Activated T-helper 1 cell treated with anti-CD3 and anti-CD28 coated beads, Interleukin-12 subunit alpha, Interleukin-12 subunit beta, Interleukin-2, Interleukin-4 antibody, amounts not matched to agents 30 ng/mL and 10 ng/mL and 1 ng/mL, durations not matched to agents 14 hours and 24 hours and 36 hours (primary cell): Measurements from ENCODE around the gene LRP2. TPM values are rescaled to one million over a fixed set of nuclear protein-coding genes. Genes with fewer than 3 reads are reported as not detected.

Experiments
- DNase-seq: peaks from one replicate; pipeline ENCODE4 v3.0.0; 2021; ENCODE audit warnings: low spot score
- H3K27ac Mint-ChIP-seq: one replicate; pipeline ENCODE4 v1.8.0; 2021; ENCODE audit warnings: mild to moderate bottlenecking, mixed read lengths
- H3K27me3 Mint-ChIP-seq: one replicate; pipeline ENCODE4 v1.8.0; 2022; ENCODE audit warnings: mild to moderate bottlenecking, moderate library complexity, mixed read lengths; ENCODE audit not compliant: insufficient read depth
- H3K36me3 Mint-ChIP-seq: one replicate; pipeline ENCODE4 v1.8.0; 2021; ENCODE audit warnings: low read depth, mixed read lengths
- H3K4me1 Mint-ChIP-seq: one replicate; pipeline ENCODE4 v1.8.0; 2021; ENCODE audit warnings: low read depth, mixed read lengths
- H3K4me3 Mint-ChIP-seq: one replicate; pipeline ENCODE4 v1.8.0; 2021; ENCODE audit warnings: mild to moderate bottlenecking, moderate library complexity, mixed read lengths
- H3K9me3 Mint-ChIP-seq: one replicate; pipeline ENCODE4 v1.8.0; 2021; ENCODE audit warnings: mixed read lengths
- intact Hi-C: fragments of 100-400 bp; cut with micrococcal nuclease; formaldehyde crosslinking; loops from one replicate; pipeline ENCODE4 v1.15.1; 2024
- total RNA-seq: library from RNA; stranded (reverse); gene quantifications from 2 replicates; pipeline ENCODE4 v1.2.3, GENCODE V29; 2022

LRP2 gene
- total RNA-seq, 1 donor from 2014 or later: 0.05 TPM

- peaks cover 9% of the 10 kb centered on the region for H3K36me3 Mint-ChIP-seq
- no peak for DNase-seq
- H3K4me3 Mint-ChIP-seq: no peak overlapping the region
These were observed 254.0 kb downstream of the LRP2 start for GRCh38 chr2:169108099-169108884.

GRCh38 chr2:169107645-169108044 lies 254.7 kb downstream of the LRP2 start:
- H3K36me3 Mint-ChIP-seq: peaks cover 10% of the 10 kb centered on the region
- H3K27ac Mint-ChIP-seq: peak overlapping the region; percentile 8
- no peaks in the 10 kb centered on the region for H3K9me3 Mint-ChIP-seq
- peak overlapping the region; percentile 37 for H3K4me3 Mint-ChIP-seq
- DNase-seq: peak; percentile 42
- H3K4me1 Mint-ChIP-seq: peaks cover 69% of the 10 kb centered on the region
- intact Hi-C loops: loop anchor here (5.0 kb wide), 4 partner anchors 35 to 715 kb away; partner anchors contain the start of genes LRP2 and METTL5
- no peaks in the 10 kb centered on the region for H3K27me3 Mint-ChIP-seq

More at GRCh38 chr2:169108099-169108884, 254.0 kb downstream of the LRP2 start:
- intact Hi-C loops: loop anchor here (5.0 kb wide), 4 partner anchors 36 to 714 kb away; partner anchors contain the start of genes LRP2 and METTL5
- Mint-ChIP-seq H3K9me3 (no peaks in the 10 kb centered on the region), H3K27me3 (no peaks in the 10 kb centered on the region), H3K27ac (peak overlapping the region; percentile 7), H3K4me1 (peaks cover 66% of the 10 kb centered on the region)

- Mint-ChIP-seq H3K4me1 (peaks cover 69% of the 10 kb centered on the region), H3K4me3 (peak overlapping the region; percentile 23), H3K36me3 (peaks cover 10% of the 10 kb centered on the region), H3K27ac (peak overlapping the region; percentile 27), H3K27me3 (no peaks in the 10 kb centered on the region), H3K9me3 (no peaks in the 10 kb centered on the region)
- no peak for DNase-seq
- intact Hi-C loops: loop anchor here (5.0 kb wide), 4 partner anchors 35 to 715 kb away; partner anchors contain the start of genes LRP2 and METTL5
These were observed 255.5 kb downstream of the LRP2 start for GRCh38 chr2:169106563-169107545.

GRCh38 chr2:169106134-169106533 lies 256.2 kb downstream of the LRP2 start:
- DNase-seq: no peak
- Mint-ChIP-seq H3K4me1 (peaks cover 69% of the 10 kb centered on the region), H3K4me3 (peak overlapping the region; percentile 23), H3K36me3 (peaks cover 10% of the 10 kb centered on the region), H3K27ac (peak overlapping the region; percentile 27), H3K9me3 (no peaks in the 10 kb centered on the region), H3K27me3 (peaks cover 2% of the 10 kb centered on the region)
- intact Hi-C loops: loop anchor here (5.0 kb wide), 4 partner anchors 34 to 716 kb away; partner anchors contain the start of genes LRP2 and METTL5

- DNase-seq: no peak
- Mint-ChIP-seq H3K27me3 (peaks cover 2% of the 10 kb centered on the region), H3K4me1 (peaks cover 69% of the 10 kb centered on the region), H3K36me3 (peaks cover 10% of the 10 kb centered on the region), H3K9me3 (no peaks in the 10 kb centered on the region), H3K27ac (no peak overlapping the region), H3K4me3 (peak overlapping the region; percentile 15)
- intact Hi-C loops: loop anchor here (5.0 kb wide), 4 partner anchors 33 to 717 kb away; partner anchors contain the start of genes LRP2 and METTL5
These were observed 256.9 kb downstream of the LRP2 start for GRCh38 chr2:169105476-169105875.

- Mint-ChIP-seq H3K27ac (no peak overlapping the region), H3K4me1 (peaks cover 67% of the 10 kb centered on the region), H3K4me3 (no peak overlapping the region), H3K9me3 (no peaks in the 10 kb centered on the region), H3K27me3 (peaks cover 2% of the 10 kb centered on the region), H3K36me3 (peaks cover 10% of the 10 kb centered on the region)
- DNase-seq: no peak
- intact Hi-C loops: loop anchor here (5.0 kb wide), 4 partner anchors 33 to 717 kb away; partner anchors contain the start of genes LRP2 and METTL5
These were observed 257.5 kb downstream of the LRP2 start for GRCh38 chr2:169104848-169105247.

GRCh38 chr2:169095621-169096105 lies 266.7 kb downstream of the LRP2 start:
- Mint-ChIP-seq H3K9me3 (no peaks in the 10 kb centered on the region), H3K36me3 (no peaks in the 10 kb centered on the region), H3K4me3 (peak overlapping the region; percentile 4), H3K27me3 (peaks cover 7% of the 10 kb centered on the region), H3K4me1 (peaks cover 16% of the 10 kb centered on the region), H3K27ac (no peak overlapping the region)
- intact Hi-C loops: loop anchor here (2.0 kb wide), 1 partner anchor 23 kb away; no protein-coding TSS in a partner anchor
- no peak for DNase-seq

- Mint-ChIP-seq H3K36me3 (no peaks in the 10 kb centered on the region), H3K27ac (no peak overlapping the region), H3K4me1 (peaks cover 16% of the 10 kb centered on the region), H3K4me3 (no peak overlapping the region), H3K9me3 (no peaks in the 10 kb centered on the region), H3K27me3 (peaks cover 7% of the 10 kb centered on the region)
- intact Hi-C loops: loop anchor here (2.0 kb wide), 1 partner anchor 22 kb away; no protein-coding TSS in a partner anchor
- DNase-seq: no peak
These were observed 267.7 kb downstream of the LRP2 start for GRCh38 chr2:169094676-169095075.

- Mint-ChIP-seq H3K4me1 (peaks cover 16% of the 10 kb centered on the region), H3K4me3 (no peak overlapping the region), H3K27ac (no peak overlapping the region), H3K9me3 (no peaks in the 10 kb centered on the region), H3K27me3 (peaks cover 6% of the 10 kb centered on the region), H3K36me3 (no peaks in the 10 kb centered on the region)
- DNase-seq: no peak
- intact Hi-C loops: no loop called here
These were observed 268.8 kb downstream of the LRP2 start for GRCh38 chr2:169093535-169093934.

- intact Hi-C loops: no loop called here
- Mint-ChIP-seq H3K27ac (no peak overlapping the region), H3K36me3 (no peaks in the 10 kb centered on the region), H3K9me3 (no peaks in the 10 kb centered on the region), H3K4me3 (no peak overlapping the region), H3K4me1 (peaks cover 16% of the 10 kb centered on the region), H3K27me3 (no peaks in the 10 kb centered on the region)
- no peak for DNase-seq
These were observed 270.4 kb downstream of the LRP2 start for GRCh38 chr2:169091761-169092519.

GRCh38 chr2:169091256-169091655 lies 271.1 kb downstream of the LRP2 start:
- no peak for DNase-seq
- H3K4me3 Mint-ChIP-seq: no peak overlapping the region
- H3K27me3 Mint-ChIP-seq: no peaks in the 10 kb centered on the region
- intact Hi-C loops: no loop called here
- no peak overlapping the region for H3K27ac Mint-ChIP-seq
- no peaks in the 10 kb centered on the region for H3K36me3 Mint-ChIP-seq
- H3K9me3 Mint-ChIP-seq: peaks cover 3% of the 10 kb centered on the region
- peaks cover 12% of the 10 kb centered on the region for H3K4me1 Mint-ChIP-seq
